HepG2 (cell line): ENCODE results near the gene EFL1. TPM values are rescaled to one million over a fixed set of nuclear protein-coding genes. Genes with fewer than 3 reads are reported as not detected.
A peak's percentile ranks its signal among the peaks of the same experiment; 100 is the strongest.

ENCODE experiments used
- CBX2 ChIP-seq, 2 experiments: fragments of 200-600 bp in 1 of 2; sonication (generic); formaldehyde crosslinking in 1 of 2; IDR thresholded peaks; 2 replicates each; pipeline versions ENCODE4 v1.7.0 to v1.8.1; 2018 to 2022; ENCODE audit warnings: low read depth in 2 of 2, low read length in 1 of 2, mild to moderate bottlenecking in 1 of 2, missing genetic modification reagents in 1 of 2
- CREB1 ChIP-seq, 2 experiments: fragments of 450-650 bp in 1 of 2; IDR thresholded peaks; 2 replicates each; pipeline ENCODE4 v1.6.1; 2016 to 2017; ENCODE audit warnings: control low read depth in 1 of 2, mild to moderate bottlenecking in 1 of 2, missing compliant biosample characterization in 1 of 2, missing genetic modification characterization in 1 of 2
- ELF3 ChIP-seq: IDR thresholded peaks from 2 replicates; pipeline ENCODE4 v1.6.1; 2016; ENCODE audit warnings: missing genetic modification reagents, missing compliant biosample characterization
- GFI1 ChIP-seq: sonication (generic); formaldehyde crosslinking; IDR thresholded peaks from 2 replicates; pipeline ENCODE4 v1.5.0; 2020; ENCODE audit warnings: missing genetic modification reagents, mild to moderate bottlenecking, borderline replicate concordance
- NR2F1 ChIP-seq, 2 experiments: fragments of 450-650 bp in 1 of 2; formaldehyde crosslinking in 1 of 2; IDR thresholded peaks; 2 replicates each; pipeline versions ENCODE4 v1.5.0 to v1.6.1; 2016 to 2020; ENCODE audit warnings: mild to moderate bottlenecking in 1 of 2, missing compliant biosample characterization in 1 of 2, missing genetic modification reagents in 1 of 2, moderate library complexity in 1 of 2
- NR3C1 ChIP-seq: sonication (generic); formaldehyde crosslinking; IDR thresholded peaks from 2 replicates; pipeline ENCODE4 v1.4.0; 2020; ENCODE audit warnings: missing genetic modification reagents
- PHF21A ChIP-seq: sonication (generic); formaldehyde crosslinking; IDR thresholded peaks from 2 replicates; pipeline ENCODE4 v1.5.0; 2020; ENCODE audit warnings: mild to moderate bottlenecking, missing genetic modification reagents
- PTBP1 ChIP-seq: fragments of 200-400 bp; formaldehyde crosslinking; IDR thresholded peaks from 2 replicates; pipeline ENCODE4 v1.6.1; 2018; ENCODE audit warnings: low read length, low read depth; ENCODE audit not compliant: poor library complexity, severe bottlenecking
- SMAD1 ChIP-seq: sonication (generic); formaldehyde crosslinking; IDR thresholded peaks from 2 replicates; pipeline ENCODE4 v1.4.0; 2020; ENCODE audit warnings: missing genetic modification reagents, low read depth, mild to moderate bottlenecking, borderline replicate concordance
- SMC3 ChIP-seq: IDR thresholded peaks from 2 replicates; pipeline ENCODE4 v1.6.1; 2011; ENCODE audit warnings: low read length, improper control_type of control experiment
- SUZ12 ChIP-seq: fragments of 150-350 bp; IDR thresholded peaks from 2 replicates; pipeline ENCODE4 v1.6.1; 2014; ENCODE audit warnings: low read depth, low read length
- TOPORS ChIP-seq: sonication (generic); formaldehyde crosslinking; IDR thresholded peaks from 2 replicates; pipeline ENCODE4 v1.8.0; 2023; ENCODE audit warnings: mild to moderate bottlenecking, missing genetic modification reagents
- TRIM24 ChIP-seq: sonication (generic); formaldehyde crosslinking; IDR thresholded peaks from 2 replicates; pipeline ENCODE4 v1.8.0; 2022; ENCODE audit warnings: mild to moderate bottlenecking, missing genetic modification reagents
- ZFP90 ChIP-seq: sonication (generic); formaldehyde crosslinking; IDR thresholded peaks from 2 replicates; pipeline ENCODE4 v1.8.0; 2022; ENCODE audit warnings: missing genetic modification reagents, mild to moderate bottlenecking, inconsistent platforms, borderline replicate concordance
- ZNF136 ChIP-seq: sonication (generic); formaldehyde crosslinking; IDR thresholded peaks from 2 replicates; pipeline ENCODE4 v1.8.1; 2022; ENCODE audit warnings: low read depth, mild to moderate bottlenecking, moderate library complexity, missing genetic modification reagents
- ZNF331 ChIP-seq: sonication (generic); formaldehyde crosslinking; IDR thresholded peaks from 2 replicates; pipeline ENCODE4 v1.4.0; 2020; ENCODE audit warnings: missing genetic modification reagents
- ZNF354B ChIP-seq: sonication (generic); formaldehyde crosslinking; IDR thresholded peaks from 2 replicates; pipeline ENCODE4 v1.8.0; 2022; ENCODE audit warnings: mild to moderate bottlenecking, missing genetic modification reagents
- ZNF777 ChIP-seq: sonication (generic); formaldehyde crosslinking; IDR thresholded peaks from 2 replicates; pipeline ENCODE4 v1.4.0; 2020; ENCODE audit warnings: missing genetic modification reagents
- polyA plus RNA-seq, 8 experiments: library from polyadenylated mRNA; depleted of rRNA in 3 of 8; stranded (reverse) in 7 of 8; unstranded in 1 of 8; fragments of >200 nt; fragmentation: Illumina TruSeq in 4 of 8; extraction: Trizol in 4 of 8; gene quantifications; 2 replicates each; pipeline versions ENCODE4 v1.2.1 to v1.2.3, GENCODE V29; 2011 to 2016; ENCODE audit warnings: low read depth in 4 of 8, missing spikeins in 1 of 8, mixed read lengths in 1 of 8; ENCODE audit not compliant: insufficient read depth in 1 of 8
- total RNA-seq, 5 experiments: library from RNA; depleted of rRNA; stranded (reverse); fragments of >200 nt; fragmentation: Illumina TruSeq; extraction: Trizol; gene quantifications; 2 replicates each; pipeline ENCODE4 v1.2.3, GENCODE V29; 2016; ENCODE audit warnings: low read depth in 1 of 5
- TF ChIP-seq, protein P1 (sequence below): sonication (generic); formaldehyde crosslinking; IDR thresholded peaks from 2 replicates; pipeline ENCODE4 v1.4.0; 2020; ENCODE audit warnings: missing genetic modification reagents, mild to moderate bottlenecking, borderline replicate concordance
- TF ChIP-seq, protein P2 (sequence below): IDR thresholded peaks from 2 replicates; pipeline ENCODE4 v1.6.1; 2016; ENCODE audit warnings: mild to moderate bottlenecking, missing biosample characterization, missing genetic modification reagents
- TF ChIP-seq, protein P3 (sequence below): sonication (generic); formaldehyde crosslinking; IDR thresholded peaks from 2 replicates; pipeline ENCODE4 v1.9.0; 2022; ENCODE audit warnings: missing genetic modification reagents, mild to moderate bottlenecking, borderline replicate concordance
- TF ChIP-seq, protein P4 (sequence below): sonication (generic); formaldehyde crosslinking; IDR thresholded peaks from 2 replicates; pipeline ENCODE4 v1.4.0; 2020; ENCODE audit warnings: missing genetic modification reagents
- TF ChIP-seq, protein P5 (sequence below): IDR thresholded peaks from 2 replicates; pipeline ENCODE4 v1.6.1; 2016; ENCODE audit warnings: missing compliant biosample characterization, missing genetic modification reagents, borderline replicate concordance

Gene EFL1
- total and polyA plus RNA-seq, 2 of the 13 experiments (the other 11 are each of a cell fraction or from before 2014, with no cell fraction given): 6.4 to 12.0 TPM

DNA sequence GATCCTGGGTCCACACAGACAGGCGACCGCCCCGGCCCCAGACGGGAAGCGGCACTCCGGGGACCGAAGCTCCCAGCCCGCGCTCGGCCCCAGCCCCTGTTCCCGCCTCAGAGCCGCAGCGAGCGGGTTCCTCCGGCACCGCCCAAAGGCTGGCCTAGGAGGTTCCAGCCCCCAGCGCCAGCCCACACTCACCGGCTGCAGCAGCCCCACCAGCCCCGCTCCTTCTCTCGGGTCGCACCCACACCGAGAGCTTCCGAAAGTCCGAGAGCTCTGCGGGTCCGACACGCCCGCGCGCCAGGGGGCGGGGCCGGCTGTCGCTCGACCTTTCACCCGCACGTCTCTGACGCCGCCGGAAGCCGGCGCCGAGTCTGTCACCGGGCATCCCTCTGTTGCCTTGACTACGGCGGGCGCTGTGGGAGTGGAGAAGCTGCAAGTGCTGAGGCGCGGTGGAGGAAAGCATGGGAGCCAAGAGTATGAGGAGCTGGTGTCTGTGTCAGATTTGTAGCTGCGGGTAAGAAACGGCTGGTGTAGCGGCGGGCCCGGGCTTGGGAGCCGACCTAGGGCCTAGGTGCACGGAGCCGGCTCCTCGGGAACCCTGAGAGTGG lies at the start of gene EFL1, which contains the start of gene SAXO2 (continued):
- TF ChIP-seq ZNF331 (no peak), TRIM24 (CRISPR knock-in tag) (no peak), ELF3 (no peak), ZFP90 (CRISPR knock-in tag) (no peak), TOPORS (CRISPR knock-in tag) (no peak), NR3C1 (CRISPR knock-in tag) (no peak), ZNF136 (CRISPR knock-in tag) (no peak), CREB1 (IDR thresholded peaks at IDR 0.05) (peak; percentile 65), CREB1 (CRISPR knock-in tag; IDR thresholded peaks at IDR 0.05) (peak; percentile 73), PHF21A (CRISPR knock-in tag) (no peak), NR2F1 (CRISPR knock-in tag; IDR thresholded peaks at IDR 0.05) (peak; percentile 26 to 72), SMAD1 (CRISPR knock-in tag) (no peak), ZNF354B (CRISPR knock-in tag) (no peak), SUZ12 (no peak), SMC3 (no peak), CBX2 (IDR thresholded peaks at IDR 0.05; ENCODE audit: low read depth, low read length) (no peak), CBX2 (CRISPR knock-in tag; IDR thresholded peaks at IDR 0.05; ENCODE audit: low read depth) (no peak), GFI1 (CRISPR knock-in tag) (peak; percentile 55; the same call in 1 of the 2 replicates), ZNF777 (CRISPR knock-in tag) (peak; percentile 48; the same call in 1 of the 2 replicates), PTBP1 (no peak)
- TF ChIP-seq, protein P1, sequence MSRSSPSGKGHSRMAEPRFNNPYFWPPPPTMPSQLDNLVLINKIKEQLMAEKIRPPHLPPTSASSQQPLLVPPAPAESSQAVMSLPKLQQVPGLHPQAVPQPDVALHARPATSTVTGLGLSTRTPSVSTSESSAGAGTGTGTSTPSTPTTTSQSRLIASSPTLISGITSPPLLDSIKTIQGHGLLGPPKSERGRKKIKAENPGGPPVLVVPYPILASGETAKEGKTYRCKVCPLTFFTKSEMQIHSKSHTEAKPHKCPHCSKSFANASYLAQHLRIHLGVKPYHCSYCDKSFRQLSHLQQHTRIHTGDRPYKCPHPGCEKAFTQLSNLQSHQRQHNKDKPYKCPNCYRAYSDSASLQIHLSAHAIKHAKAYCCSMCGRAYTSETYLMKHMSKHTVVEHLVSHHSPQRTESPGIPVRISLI (CRISPR knock-in tag): no peak
- TF ChIP-seq, protein P2, sequence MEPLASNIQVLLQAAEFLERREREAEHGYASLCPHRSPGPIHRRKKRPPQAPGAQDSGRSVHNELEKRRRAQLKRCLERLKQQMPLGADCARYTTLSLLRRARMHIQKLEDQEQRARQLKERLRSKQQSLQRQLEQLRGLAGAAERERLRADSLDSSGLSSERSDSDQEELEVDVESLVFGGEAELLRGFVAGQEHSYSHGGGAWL (CRISPR knock-in tag): 0 out of 2 replicates have a peak, but pooled peaks have one; percentile 68
- TF ChIP-seq, protein P3, sequence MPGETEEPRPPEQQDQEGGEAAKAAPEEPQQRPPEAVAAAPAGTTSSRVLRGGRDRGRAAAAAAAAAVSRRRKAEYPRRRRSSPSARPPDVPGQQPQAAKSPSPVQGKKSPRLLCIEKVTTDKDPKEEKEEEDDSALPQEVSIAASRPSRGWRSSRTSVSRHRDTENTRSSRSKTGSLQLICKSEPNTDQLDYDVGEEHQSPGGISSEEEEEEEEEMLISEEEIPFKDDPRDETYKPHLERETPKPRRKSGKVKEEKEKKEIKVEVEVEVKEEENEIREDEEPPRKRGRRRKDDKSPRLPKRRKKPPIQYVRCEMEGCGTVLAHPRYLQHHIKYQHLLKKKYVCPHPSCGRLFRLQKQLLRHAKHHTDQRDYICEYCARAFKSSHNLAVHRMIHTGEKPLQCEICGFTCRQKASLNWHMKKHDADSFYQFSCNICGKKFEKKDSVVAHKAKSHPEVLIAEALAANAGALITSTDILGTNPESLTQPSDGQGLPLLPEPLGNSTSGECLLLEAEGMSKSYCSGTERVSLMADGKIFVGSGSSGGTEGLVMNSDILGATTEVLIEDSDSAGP (CRISPR knock-in tag): peak; percentile 72; the same call in 1 of the 2 replicates
- TF ChIP-seq, protein P4, sequence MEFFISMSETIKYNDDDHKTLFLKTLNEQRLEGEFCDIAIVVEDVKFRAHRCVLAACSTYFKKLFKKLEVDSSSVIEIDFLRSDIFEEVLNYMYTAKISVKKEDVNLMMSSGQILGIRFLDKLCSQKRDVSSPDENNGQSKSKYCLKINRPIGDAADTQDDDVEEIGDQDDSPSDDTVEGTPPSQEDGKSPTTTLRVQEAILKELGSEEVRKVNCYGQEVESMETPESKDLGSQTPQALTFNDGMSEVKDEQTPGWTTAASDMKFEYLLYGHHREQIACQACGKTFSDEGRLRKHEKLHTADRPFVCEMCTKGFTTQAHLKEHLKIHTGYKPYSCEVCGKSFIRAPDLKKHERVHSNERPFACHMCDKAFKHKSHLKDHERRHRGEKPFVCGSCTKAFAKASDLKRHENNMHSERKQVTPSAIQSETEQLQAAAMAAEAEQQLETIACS (CRISPR knock-in tag): no peak
- TF ChIP-seq, protein P5, sequence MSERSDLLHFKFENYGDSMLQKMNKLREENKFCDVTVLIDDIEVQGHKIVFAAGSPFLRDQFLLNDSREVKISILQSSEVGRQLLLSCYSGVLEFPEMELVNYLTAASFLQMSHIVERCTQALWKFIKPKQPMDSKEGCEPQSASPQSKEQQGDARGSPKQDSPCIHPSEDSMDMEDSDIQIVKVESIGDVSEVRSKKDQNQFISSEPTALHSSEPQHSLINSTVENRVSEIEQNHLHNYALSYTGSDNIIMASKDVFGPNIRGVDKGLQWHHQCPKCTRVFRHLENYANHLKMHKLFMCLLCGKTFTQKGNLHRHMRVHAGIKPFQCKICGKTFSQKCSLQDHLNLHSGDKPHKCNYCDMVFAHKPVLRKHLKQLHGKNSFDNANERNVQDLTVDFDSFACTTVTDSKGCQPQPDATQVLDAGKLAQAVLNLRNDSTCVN (CRISPR knock-in tag): no peak
